Iris pigment epithelial cell (primary cell): Measurements from ENCODE around the gene DHFR.

ENCODE experiments used
- DNase-seq: peaks from one replicate; pipeline ENCODE4 v3.0.0-alpha.2; 2011; ENCODE audit warnings: low read depth

The DHFR gene

GRCh38 chr5:80654391-80655230, at the start of gene DHFR, which contains the start of gene MSH3:
Gene DHFR, minus strand, starts transcription at chr5:80654983. Its CDS starts 494 bp downstream, at chr5:80654489.
Gene MSH3, plus strand, starts transcription at chr5:80654652. Its CDS starts 76 bp downstream, at chr5:80654728.
- DNase-seq, result peak; percentile 94

GRCh38 chr5:80704221-80704620, 49.4 kb upstream of the DHFR start:
- DNase-seq, result no peak

- DNase-seq, result no peak
Measured at GRCh38 chr5:80703747-80704146, 49.0 kb upstream of the DHFR start.

- no peak for DNase-seq
Measured at GRCh38 chr5:80703291-80703690, 48.5 kb upstream of the DHFR start.

- DNase-seq, result no peak
Measured at GRCh38 chr5:80701597-80701996, 46.8 kb upstream of the DHFR start.

- no peak for DNase-seq
Measured at GRCh38 chr5:80698369-80698768, 43.6 kb upstream of the DHFR start.

- DNase-seq, result no peak
Measured at GRCh38 chr5:80697100-80697499, 42.3 kb upstream of the DHFR start.

- no peak for DNase-seq
Measured at GRCh38 chr5:80696450-80696849, 41.7 kb upstream of the DHFR start.

- DNase-seq, result no peak
Measured at GRCh38 chr5:80695666-80696065, 40.9 kb upstream of the DHFR start.

GRCh38 chr5:80689627-80690026, 34.8 kb upstream of the DHFR start:
- DNase-seq, result no peak

GRCh38 chr5:80688648-80689420, 34.1 kb upstream of the DHFR start:
- DNase-seq, result no peak

- peak; percentile 25 for DNase-seq
Measured at GRCh38 chr5:80686757-80687156, 32.0 kb upstream of the DHFR start.

- DNase-seq, result peak; percentile 36
Measured at GRCh38 chr5:80676706-80677105, 21.9 kb upstream of the DHFR start.

GRCh38 chr5:80672140-80672736, 17.5 kb upstream of the DHFR start:
- peak; percentile 74 for DNase-seq

- no peak for DNase-seq
Measured at GRCh38 chr5:80668016-80668969, 13.5 kb upstream of the DHFR start.

GRCh38 chr5:80667384-80667783, 12.6 kb upstream of the DHFR start:
- no peak for DNase-seq

- DNase-seq, result no peak
Measured at GRCh38 chr5:80665057-80665456, 10.3 kb upstream of the DHFR start.

GRCh38 chr5:80662108-80662507, 7.3 kb upstream of the DHFR start:
- DNase-seq, result no peak

GRCh38 chr5:80660661-80661060, 5.9 kb upstream of the DHFR start:
- peak; percentile 12 for DNase-seq

GRCh38 chr5:80659106-80659505, 4.3 kb upstream of the DHFR start:
- peak; percentile 33 for DNase-seq

- no peak for DNase-seq
Measured at GRCh38 chr5:80656425-80656824, 1.6 kb upstream of the DHFR start.
